H1 (cell line): ENCODE data around the gene SOX8.

Experiments used
- CBX8 ChIP-seq: fragments of 300-800, 300-1000 bp; sonication (generic); IDR thresholded peaks from 2 replicates; pipeline ENCODE4 v1.7.1; 2016; ENCODE audit warnings: low read depth, low read length, borderline replicate concordance
- CEBPB ChIP-seq: IDR thresholded peaks from 2 replicates; pipeline ENCODE4 v1.6.1; 2012; ENCODE audit warnings: low read depth, low read length
- EP300 ChIP-seq, 2 experiments: IDR thresholded peaks; 1 replicate in 1 of 2; 2 replicates in 1 of 2; pipeline ENCODE4 v1.6.1; 2011 to 2012; ENCODE audit warnings: low read depth in 2 of 2, low read length in 2 of 2, mild to moderate bottlenecking in 2 of 2, borderline replicate concordance in 1 of 2, inconsistent platforms in 1 of 2, moderate library complexity in 1 of 2
- EZH2 ChIP-seq: fragments of 200-600 bp; sonication (generic); IDR thresholded peaks from 2 replicates; pipeline ENCODE4 v1.7.1; 2012; ENCODE audit warnings: low read depth, mild to moderate bottlenecking, moderate library complexity, low read length, inconsistent platforms; ENCODE audit not compliant: severe bottlenecking
- GABPA ChIP-seq: IDR thresholded peaks from 2 replicates; pipeline ENCODE4 v1.6.1; 2011; ENCODE audit warnings: mild to moderate bottlenecking, low read length, moderate library complexity, borderline replicate concordance; ENCODE audit not compliant: insufficient read depth
- POLR2A ChIP-seq, 2 experiments: IDR thresholded peaks; 1 replicate in 1 of 2; 2 replicates in 1 of 2; pipeline ENCODE4 v1.6.1; 2011; ENCODE audit warnings: low read depth in 2 of 2, low read length in 2 of 2, mild to moderate bottlenecking in 2 of 2; ENCODE audit errors: control extremely low read depth in 1 of 2
- RFX5 ChIP-seq: IDR thresholded peaks from 2 replicates; pipeline ENCODE4 v1.6.1; 2011; ENCODE audit warnings: low read depth, low read length, improper control_type of control experiment, borderline replicate concordance
- SIN3A ChIP-seq, 2 experiments: IDR thresholded peaks in 1 of 2; conservative IDR thresholded peaks in 1 of 2; 2 replicates each; pipeline ENCODE4 v1.6.1; 2011 to 2012; ENCODE audit warnings: low read length in 2 of 2, improper control_type of control experiment in 1 of 2, low read depth in 1 of 2, mild to moderate bottlenecking in 1 of 2
- SP1 ChIP-seq: IDR thresholded peaks from 2 replicates; pipeline ENCODE4 v1.6.1; 2011; ENCODE audit warnings: low read depth, low read length
- SUZ12 ChIP-seq: fragments of 200-600 bp; sonication (generic); IDR thresholded peaks from 2 replicates; pipeline ENCODE4 v1.6.1; 2012; ENCODE audit warnings: mild to moderate bottlenecking, inconsistent platforms, low read length, moderate library complexity, mixed read lengths
- TAF1 ChIP-seq: IDR thresholded peaks from 2 replicates; pipeline ENCODE4 v1.6.1; 2011; ENCODE audit warnings: mild to moderate bottlenecking, low read depth, low read length
- TF ChIP-seq, protein P1 (sequence below), 3 experiments: IDR thresholded peaks; 1 replicate in 2 of 3; 2 replicates in 1 of 3; pipeline versions ENCODE4 v1.5.1 to v1.6.1; 2011; ENCODE audit warnings: low read length in 3 of 3, mild to moderate bottlenecking in 3 of 3, inconsistent platforms in 2 of 3, low read depth in 1 of 3, moderate library complexity in 1 of 3; ENCODE audit not compliant: insufficient read depth in 1 of 3; ENCODE audit errors: control extremely low read depth in 1 of 3
- TF ChIP-seq, protein P2 (sequence below): IDR thresholded peaks from 2 replicates; pipeline ENCODE4 v1.6.1; 2012; ENCODE audit warnings: low read length, inconsistent platforms
- TF ChIP-seq, protein P3 (sequence below): IDR thresholded peaks from 2 replicates; pipeline ENCODE4 v1.6.1; 2011; ENCODE audit warnings: low read depth, mild to moderate bottlenecking, low read length; ENCODE audit not compliant: insufficient read depth

DNA sequence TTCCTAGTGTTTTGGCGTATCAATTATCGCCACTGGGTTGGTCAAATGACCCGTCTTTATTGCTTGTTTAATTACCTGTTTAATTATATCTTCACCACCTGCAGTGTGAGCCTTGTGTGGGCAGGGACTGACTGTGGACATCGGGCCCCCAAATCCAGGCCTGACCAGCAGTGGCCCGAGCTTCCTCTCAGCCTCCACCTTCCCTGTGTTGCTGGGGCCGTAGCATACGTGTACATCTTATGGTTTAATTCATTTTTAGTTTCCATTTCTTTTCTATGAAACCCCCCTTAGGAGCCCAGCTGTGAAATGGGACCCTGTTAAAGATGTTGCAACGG is 9.6 kb upstream of the SOX8 start:
- TF ChIP-seq, protein P1, sequence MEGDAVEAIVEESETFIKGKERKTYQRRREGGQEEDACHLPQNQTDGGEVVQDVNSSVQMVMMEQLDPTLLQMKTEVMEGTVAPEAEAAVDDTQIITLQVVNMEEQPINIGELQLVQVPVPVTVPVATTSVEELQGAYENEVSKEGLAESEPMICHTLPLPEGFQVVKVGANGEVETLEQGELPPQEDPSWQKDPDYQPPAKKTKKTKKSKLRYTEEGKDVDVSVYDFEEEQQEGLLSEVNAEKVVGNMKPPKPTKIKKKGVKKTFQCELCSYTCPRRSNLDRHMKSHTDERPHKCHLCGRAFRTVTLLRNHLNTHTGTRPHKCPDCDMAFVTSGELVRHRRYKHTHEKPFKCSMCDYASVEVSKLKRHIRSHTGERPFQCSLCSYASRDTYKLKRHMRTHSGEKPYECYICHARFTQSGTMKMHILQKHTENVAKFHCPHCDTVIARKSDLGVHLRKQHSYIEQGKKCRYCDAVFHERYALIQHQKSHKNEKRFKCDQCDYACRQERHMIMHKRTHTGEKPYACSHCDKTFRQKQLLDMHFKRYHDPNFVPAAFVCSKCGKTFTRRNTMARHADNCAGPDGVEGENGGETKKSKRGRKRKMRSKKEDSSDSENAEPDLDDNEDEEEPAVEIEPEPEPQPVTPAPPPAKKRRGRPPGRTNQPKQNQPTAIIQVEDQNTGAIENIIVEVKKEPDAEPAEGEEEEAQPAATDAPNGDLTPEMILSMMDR (IDR thresholded peaks at IDR 0.05; ENCODE audit: control extremely low read depth in 1 of 3, insufficient read depth in 1 of 3, low read depth in 1 of 3, low read length in 3 of 3), result no peak
- TF ChIP-seq EP300 (IDR thresholded peaks at IDR 0.05; ENCODE audit: borderline replicate concordance in 1 of 2, low read depth in 2 of 2, low read length in 2 of 2) (no peak), RFX5 (no peak), SP1 (no peak), POLR2A (IDR thresholded peaks at IDR 0.05; ENCODE audit: control extremely low read depth in 1 of 2, low read depth in 2 of 2, low read length in 2 of 2) (no peak), SUZ12 (no peak), CEBPB (no peak), EZH2 (no peak), GABPA (no peak), SIN3A (conservative IDR thresholded peaks at IDR 0.05 in 1 of 2, IDR thresholded peaks at IDR 0.05 in 1 of 2; ENCODE audit: low read depth in 1 of 2, low read length in 2 of 2) (no peak), CBX8 (no peak), TAF1 (no peak)
- TF ChIP-seq, protein P2, sequence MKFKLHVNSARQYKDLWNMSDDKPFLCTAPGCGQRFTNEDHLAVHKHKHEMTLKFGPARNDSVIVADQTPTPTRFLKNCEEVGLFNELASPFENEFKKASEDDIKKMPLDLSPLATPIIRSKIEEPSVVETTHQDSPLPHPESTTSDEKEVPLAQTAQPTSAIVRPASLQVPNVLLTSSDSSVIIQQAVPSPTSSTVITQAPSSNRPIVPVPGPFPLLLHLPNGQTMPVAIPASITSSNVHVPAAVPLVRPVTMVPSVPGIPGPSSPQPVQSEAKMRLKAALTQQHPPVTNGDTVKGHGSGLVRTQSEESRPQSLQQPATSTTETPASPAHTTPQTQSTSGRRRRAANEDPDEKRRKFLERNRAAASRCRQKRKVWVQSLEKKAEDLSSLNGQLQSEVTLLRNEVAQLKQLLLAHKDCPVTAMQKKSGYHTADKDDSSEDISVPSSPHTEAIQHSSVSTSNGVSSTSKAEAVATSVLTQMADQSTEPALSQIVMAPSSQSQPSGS, result no peak
- TF ChIP-seq, protein P3, sequence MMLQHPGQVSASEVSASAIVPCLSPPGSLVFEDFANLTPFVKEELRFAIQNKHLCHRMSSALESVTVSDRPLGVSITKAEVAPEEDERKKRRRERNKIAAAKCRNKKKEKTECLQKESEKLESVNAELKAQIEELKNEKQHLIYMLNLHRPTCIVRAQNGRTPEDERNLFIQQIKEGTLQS, result no peak
